HS-5 (cell line): ENCODE results near the gene FICD.
"Not testable (repeated sequence)": the region's sequence is repeated elsewhere in the genome, so short reads cannot be mapped to it uniquely, and the experiment has no call there.

Source experiments
- DNase-seq: peaks from one replicate; pipeline ENCODE4 v3.0.0-alpha.2; 2012; ENCODE audit warnings: low read depth

FICD gene

DNA sequence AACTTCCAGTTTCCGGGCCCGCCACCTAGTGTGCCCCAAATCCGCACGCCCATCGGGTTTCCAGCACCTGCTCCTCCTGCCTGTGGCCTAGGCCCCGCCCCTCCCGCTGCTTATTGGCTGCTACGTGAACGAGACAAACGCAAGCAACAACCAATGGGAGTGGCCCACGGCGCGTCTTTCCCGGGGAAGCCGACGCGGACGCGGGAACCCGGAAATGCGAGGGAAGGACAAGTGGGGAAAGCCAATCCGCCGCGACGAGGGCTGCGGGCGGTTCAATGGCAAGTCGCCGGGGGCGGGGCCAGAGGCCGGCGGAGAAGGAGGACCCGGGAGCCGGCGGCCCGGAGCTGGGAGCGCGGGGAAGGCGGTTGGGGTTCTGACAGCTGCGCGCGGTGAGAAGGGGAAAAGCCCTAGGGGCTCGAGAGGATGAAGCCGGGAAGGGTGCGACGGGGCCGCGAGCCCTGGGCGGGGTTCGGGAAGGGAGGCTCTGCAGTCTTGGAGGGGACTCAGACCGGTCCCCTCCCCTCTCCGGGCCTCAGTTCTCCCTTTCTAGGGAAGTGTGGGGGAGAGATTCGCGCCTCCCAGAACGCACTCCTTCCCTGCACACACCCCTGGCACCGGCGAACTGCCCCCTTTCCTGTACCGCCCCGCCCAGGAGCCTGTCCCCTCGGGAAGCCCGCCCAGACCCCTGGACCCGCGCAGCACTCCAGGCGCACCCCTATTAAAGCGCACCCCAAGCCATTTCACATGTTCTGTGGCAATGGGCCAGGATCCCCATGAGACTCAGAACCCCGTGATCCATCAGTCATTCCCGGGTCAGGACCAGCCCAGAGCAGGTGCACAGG lies at the start of gene FICD:
TSS of gene FICD (plus strand) at position 305 of the 842 bp plus-strand sequence. CDS start 1,696 bp downstream, outside the sequence.
- DNase-seq = peak; percentile 96

DNA sequence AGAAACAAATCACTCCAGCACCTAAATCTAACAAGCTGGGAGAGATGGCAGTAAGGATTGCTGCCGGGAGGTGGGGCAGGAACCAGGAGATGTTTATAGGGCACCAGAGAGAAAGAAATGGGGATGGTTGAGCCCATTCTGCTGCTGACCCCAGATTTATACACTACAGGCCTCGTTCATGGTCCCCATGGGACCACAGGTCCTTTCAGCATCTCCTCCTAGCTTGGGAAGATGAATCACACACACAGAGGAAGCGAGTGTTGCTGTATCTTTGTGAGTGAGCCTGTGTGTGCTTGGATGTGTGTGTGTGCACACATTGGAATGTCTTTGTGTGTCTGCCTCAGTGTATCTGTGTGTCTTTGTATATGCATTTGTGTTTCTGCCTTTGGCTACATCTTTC lies 49.7 kb upstream of the FICD start:
- DNase-seq = no peak

DNA sequence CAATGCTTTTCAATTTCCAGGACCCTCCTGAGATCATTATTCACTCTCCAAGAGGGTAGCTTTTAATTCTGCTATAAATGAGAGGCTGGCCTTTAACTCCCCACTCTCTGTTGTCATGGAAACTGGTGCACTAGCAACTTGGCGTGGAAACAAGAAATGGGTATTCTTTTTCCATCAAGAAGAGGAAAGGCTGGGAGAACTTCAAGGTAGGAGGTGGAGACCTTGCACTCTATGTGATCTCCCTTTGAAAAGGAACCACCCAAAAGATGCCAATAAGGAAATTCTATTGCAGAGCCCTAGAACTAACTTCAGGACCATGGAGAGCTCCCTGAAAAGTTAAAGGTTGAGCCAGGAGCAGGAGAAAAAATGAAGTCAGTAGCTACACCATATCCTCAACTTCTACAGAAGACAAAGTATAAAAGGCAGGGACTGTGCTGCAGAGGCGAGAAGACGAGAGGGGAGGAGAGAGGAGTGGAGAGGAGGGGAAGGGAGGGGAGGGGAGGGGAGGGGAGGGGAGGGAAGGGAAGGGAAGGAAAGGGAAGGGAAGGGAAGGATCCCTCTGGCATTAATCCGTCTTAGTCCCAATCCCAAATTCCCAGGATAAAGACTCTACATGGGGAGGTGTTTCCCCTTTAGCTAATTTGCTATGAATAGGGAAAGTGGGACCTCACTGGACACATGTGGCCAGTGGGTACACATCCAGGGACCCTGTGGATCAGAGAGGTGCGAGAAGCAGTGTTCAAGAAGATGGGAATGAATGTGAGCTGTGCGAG lies 46.7 kb upstream of the FICD start:
- DNase-seq = no peak

DNA sequence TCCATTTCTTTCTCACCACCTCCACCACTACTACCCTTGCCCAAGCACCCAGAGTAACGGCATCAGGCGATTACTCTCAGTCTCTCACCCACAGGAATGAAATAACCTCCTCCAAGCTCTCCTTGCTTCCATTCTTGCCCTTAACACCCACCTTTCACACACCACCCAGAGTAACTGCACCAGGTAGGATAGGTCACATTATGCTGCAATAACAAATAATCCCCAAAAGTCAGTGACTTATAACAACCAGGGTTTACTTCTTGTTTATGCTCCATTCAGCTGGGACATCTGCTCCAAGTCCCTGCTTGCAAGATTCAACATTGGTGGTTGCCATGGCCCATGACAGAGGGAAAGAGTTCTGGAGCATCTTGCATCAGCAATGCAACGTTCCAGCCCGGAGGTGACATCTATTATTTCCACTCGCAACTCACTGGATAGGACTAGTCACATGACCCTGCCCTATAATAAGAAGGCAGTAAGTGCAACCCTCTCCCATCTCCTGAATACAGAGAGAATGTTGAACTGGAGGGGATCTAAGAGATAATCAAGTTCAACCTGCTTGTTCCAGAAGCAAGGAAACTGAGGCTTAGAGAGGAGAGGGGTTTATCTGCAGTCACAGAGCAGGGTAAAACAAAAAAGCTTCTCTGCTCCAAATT lies 41.5 kb upstream of the FICD start:
- no peak for DNase-seq

DNA sequence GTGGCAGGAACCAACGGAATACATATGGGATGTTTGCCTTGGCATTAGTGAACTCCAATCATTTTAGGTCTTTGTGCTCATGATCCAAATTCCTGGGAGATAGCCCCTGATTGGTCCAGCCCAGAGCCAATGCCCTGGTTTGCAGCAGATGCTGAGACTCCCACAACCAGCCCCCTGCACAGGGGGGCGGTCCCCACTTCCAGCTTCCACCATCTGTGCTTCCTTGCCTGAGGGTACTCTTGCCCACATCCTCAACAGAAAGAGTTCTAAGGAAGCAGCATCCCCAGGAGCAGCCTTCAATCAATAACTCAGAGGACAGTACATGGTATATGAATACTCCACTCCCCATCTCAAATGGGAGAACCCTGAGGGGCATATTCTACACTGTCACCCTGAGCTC lies 39.7 kb upstream of the FICD start:
- no peak for DNase-seq

DNA sequence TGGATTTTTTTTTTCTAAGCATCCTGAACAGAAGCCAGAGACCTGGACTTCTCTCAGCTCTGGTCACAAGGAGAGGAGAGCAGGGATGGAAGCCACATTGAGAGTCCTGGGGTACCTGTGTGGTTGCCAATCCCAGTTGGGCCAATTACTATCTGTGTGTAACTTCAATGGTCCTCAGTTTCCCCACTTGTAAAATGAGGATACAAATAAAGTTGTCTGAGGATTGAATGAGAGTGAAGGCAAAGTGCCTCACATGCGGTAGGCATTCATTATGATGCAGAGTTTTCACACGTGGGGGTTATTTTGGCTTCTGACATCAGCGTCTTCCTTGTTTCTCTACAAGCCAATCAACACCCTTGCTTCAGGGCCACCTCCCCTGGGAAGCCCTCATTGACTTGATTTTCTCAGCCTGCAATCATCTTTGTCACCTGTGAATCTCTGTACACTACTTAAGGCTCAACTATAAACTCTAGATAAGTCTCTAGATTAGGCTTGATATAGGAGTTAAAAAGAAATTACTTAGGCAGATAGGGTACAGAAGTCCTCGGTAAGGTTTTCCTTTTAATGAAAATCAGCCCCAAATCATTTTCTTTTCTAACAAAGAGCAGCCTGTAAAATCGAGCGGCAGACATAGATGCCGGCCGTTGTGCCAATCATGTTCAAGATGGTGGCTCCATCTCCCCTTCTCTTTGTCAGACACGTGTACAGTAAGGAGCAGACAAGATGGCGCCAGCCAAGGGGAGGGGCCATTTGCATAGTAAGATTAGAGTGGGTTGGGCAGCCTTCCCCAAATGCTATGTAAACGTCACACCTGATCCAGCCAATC lies 37.8 kb upstream of the FICD start:
- DNase-seq = no peak

DNA sequence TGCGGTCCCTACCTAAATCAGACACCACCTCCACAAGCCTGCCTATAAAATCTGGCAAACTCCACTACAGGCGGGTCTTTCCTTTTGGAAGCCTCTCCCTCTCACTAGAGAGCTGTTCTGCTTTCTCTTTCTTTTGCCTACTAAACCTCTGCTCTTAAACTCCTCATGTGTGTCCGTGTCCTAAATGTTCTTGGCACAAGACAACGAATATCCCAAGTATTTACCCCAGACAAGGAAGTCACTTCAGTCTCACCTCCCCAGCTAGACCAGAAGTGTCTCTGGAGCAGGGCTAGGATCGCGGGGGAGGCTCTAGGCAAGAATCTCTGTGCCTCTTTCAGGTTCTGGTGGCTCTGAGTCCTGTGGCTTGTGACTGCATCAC lies 37.2 kb upstream of the FICD start:
- DNase-seq = no peak

DNA sequence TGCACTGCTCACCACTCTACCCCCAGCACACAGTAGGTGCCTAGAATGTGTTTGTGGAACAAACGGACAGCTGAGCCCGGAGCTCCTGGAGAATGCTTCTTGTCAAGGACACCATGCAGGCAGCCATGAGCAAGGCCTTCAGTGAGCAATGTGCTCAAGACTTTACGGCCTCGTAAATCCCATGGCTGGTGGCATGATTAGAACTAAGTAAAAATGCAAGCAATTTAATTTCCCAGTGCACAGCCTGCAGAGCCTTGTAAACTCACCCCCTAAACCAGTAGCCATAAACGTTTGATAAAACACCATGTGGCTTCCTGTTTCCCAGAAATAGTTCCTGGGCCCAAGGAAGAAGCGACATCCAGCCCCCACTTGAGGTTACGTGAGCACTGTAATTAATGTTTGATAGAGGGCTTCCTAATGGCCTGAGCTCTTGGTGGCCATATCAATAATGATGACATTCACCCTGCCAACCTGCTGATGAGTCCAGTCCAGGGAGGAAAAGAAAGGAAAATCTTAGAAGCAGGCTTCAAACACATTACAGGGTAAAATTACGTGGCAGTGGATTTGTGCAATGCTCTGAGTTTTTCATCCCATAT lies 36.4 kb upstream of the FICD start:
- no peak for DNase-seq

DNA sequence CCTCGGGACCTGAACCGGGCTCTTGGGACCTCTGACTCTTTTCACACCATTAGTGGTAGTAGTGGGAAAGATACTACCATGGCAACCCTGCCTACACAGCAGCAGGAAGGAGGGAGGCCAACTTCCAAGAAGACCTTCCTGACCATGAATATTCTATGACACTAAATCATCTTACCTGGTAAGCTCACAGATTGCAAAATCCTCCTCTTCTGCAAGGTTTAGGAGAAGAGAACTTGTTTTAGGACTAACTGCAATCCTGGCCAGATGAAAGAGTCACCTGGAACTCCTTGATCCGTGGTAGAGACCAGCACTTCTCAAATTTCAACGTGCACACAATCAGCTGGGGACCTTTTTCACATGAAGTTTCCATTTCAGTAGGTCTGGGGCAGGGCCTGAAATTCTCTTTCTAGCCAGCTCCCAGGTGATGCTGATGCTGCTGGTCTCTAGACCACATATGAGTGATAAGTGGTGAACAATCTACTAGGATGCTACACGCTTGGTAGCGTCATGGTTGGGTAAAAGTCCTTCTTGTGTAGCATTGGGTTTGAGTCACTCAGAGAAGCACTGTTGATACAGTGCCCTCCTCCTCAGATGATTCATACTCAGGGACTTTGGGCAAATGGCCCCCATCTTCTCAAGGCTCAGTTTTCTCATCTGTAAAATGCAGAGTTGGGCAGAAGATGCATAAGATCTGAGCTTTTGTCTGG lies 35.6 kb upstream of the FICD start:
- no peak for DNase-seq

DNA sequence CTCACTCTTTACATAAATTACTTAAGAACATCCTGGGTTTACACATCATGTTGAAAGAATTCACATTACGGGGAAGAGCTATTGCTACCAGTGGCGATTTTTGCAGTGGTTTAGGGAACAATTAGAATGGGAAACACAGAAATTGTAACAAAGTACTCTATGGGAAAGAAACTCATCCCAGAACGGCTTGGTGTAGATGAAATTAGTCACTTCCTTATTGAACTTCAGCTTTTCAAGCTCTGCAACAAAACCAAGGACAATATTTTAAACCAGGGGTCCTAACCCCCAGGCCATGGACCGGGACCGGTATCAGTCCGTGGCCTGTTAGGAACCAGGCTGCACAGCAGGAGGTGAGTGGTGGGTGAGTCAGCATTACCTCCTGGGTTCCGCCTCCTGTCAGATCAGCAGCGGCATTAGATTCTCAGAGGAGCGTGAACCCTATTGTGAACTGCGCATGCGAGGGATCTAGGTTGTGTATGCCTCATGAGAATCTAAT lies 32.3 kb upstream of the FICD start:
- peak; percentile 15 for DNase-seq

DNA sequence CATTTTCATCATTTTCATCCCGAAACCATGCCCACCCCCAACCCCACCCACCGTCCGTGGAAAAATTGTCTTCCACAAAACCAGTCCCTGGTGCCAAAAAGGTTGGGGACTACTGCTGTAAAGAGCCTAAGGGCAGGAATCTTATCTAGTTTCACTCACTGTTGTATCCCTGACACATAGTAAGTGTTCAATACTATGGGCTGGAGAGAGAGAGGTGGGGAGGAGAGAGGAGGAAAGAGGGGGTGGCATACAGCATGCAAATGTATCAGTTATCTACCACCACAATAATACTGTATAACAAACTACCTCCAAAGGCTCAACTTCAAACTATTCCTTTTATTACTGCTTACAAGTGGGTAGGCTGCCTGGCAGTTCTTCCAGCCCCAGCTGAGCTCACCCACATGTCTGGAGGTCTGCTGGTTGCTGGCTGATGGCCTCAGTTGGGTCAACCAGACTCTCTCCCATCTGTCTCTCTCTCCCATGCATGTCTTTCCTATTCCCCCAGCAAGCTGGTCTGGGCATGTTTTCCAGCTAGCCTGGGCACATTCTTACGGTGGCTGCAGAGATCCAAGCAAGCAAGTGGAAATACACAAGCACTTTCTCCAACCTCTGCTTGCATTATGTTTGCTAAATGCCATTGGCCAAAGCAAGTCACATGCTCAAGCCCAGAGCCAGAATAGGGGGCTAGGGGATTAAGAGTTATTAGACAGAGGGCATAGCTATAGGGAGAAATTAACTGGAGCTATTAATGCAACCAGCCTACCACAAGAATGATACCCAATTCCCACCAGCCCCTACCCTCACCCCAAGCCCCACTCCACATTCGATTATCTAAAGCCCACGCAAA lies 31.6 kb upstream of the FICD start:
- DNase-seq = no peak

DNA sequence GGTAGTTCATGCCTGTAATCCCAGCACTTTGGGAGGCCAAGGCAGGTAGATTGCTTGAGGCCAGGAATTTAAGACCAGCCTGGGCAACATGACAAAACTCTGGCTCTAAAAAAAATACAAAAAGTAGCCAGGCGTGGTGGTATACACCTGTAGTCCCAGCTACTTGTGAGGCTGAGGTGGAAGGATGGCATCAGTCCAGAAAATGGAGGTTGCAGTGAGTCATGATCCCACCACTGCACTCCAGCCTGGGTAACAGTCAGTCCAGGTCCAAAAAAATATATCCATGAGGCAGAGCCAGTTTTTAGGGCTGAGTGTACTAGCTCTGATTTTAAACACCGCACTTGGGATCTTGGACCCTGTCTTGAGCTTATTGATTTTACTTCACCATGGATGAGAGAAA lies 30.6 kb upstream of the FICD start:
- DNase-seq = no peak

DNA sequence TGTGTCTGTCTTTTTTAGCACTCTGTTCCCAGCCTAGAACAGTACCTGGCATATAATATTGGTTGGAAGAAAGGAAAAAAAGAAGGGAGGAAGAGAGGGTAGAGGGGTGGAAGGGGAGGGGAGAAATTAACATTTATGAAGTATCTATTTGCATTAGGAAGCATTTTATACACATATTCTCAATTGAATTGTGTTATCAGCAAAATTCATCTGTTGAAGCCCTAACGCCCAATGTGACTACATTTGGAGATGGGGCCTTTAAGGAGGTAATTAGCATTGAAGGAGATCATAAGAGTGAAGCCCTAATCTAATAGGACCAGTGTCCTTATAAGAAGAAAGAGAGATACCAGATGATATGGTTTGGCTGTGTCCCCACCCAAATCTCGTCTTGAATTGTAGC lies 30.2 kb upstream of the FICD start:
- DNase-seq = no peak

DNA sequence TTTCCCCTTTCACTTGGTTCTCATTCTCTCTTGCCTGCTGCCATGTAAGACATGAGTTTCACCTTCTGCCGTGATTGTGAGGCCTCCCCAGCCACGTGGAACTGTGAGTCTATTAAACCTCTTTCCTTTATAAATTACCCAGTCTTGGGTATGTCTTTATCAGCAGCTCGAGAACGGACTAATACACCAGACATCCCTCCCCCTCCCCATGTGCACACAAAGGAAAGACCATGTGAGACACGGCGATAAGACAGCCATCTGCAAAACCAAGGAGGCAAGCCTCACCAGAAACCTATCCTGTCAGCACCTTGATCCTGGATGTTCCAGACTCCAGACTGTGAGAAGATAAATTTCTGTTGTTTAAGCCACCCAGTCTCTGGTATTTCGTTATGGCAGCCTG lies 29.7 kb upstream of the FICD start:
- not testable (repeated sequence) for DNase-seq

DNA sequence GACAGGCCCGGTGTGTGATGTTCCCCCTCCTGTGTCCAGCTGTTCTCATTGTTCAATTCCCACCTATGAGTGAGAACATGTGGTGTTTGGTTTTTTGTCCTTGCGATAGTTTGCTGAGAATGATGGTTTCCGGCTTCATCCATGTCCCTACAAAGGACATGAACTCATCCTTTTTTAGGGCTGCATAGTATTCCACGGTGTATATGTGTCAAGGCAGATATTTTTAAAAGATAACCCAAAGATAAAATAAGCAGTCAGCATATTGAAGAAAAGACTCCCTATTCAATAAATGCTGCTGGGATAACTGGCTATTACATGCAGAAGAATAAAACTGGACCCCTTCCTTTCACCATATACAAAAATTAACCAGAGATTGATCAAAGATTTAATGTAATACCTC lies 28.0 kb upstream of the FICD start:
- DNase-seq = not testable (repeated sequence)

DNA sequence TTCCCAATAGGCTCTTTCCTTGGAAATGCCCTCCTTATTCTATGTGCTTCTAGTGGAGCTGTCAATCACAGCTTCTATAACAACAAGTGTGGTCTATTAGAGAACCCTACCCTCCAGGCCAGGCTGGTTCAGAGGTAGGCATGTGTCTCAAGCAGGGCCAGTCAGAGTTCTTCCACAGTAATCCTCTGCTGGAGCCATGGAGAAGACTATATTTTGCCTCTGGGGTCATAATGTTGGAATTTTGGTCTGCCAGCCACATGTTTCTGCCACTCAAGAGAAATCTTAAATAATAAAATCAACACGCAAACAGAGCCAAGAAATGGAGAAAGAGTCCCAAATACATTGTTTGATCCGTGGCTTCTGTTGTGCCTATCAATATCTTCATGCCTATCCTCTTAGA lies 23.8 kb upstream of the FICD start:
- DNase-seq = no peak

DNA sequence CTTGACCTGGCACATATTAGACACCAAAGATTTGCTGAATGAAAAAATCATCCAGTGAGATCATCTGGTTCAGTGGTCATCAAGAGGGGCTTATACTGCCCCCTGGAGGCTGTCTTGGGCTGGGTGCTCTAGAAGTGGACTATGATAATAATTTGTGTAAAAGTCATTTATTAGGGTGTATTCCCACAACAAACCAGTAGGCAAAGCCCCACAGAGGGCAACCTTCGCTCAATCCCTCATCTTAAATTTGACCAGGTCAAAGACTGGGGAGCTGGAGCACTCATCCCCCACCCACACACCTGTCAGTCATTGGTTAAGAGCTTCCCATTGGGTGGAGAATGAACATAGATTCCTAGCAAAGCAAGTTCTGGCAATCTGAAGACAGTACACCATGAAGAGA lies 20.0 kb upstream of the FICD start:
- DNase-seq = no peak

DNA sequence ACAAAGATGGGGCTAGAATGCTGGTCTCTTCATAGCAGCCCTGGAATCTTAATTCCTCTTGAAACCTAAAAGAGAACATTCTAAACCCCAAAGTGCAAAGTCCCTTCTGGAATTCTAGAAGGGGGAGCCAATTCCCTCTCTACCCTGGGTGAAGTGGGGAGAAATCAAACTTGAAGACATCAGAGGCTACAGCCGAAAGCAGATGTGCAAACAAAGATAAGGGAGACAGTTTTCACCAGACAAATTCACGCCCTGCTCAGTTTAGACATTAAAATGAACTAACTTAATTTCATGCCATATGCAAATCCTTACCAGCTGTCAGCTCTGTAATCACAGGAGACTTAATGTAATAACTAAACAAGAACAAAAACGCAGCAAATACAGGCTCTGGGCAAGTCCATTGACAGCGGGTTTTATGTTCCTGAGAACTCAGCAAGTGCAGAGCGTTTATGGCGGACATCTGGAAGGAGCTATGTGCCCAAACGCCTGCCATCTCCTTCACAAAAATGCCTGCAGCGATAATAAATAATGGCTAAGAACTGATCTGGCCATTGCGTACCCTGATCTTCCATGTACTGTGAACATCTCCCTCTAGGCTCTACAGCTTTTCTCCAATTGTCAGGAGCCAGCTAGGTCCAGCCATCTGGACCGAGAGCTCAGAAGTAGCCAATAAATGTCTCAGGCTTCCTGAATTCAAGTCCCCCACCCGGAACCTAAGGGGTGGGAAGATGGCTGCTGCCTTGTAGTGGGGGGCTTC lies 19.1 kb upstream of the FICD start:
- no peak for DNase-seq

DNA sequence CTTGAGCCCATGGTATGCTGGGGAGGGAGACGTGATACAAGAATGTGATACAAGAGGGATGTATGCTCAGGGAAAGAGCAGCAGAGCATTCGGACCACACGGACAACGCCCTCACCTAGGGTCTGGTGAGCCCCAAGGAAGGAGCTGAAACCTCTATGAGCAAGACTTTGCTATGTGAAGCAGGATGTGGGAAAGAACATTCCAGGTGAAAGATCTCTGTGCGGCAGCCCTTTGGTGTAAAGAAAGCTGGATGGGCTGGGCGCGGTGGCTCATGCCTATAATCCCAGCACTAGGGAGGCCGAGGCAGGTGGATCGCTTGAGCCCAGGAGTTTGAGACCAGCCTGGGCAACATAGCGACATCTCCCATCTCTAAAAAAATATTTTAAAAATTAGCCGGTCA lies 16.9 kb upstream of the FICD start:
- DNase-seq = no peak
